PC-3 (cell line): ENCODE results near the gene LSR. TPM values are rescaled to one million over a fixed set of nuclear protein-coding genes. Genes with fewer than 3 reads are reported as not detected.

Experiments
- ATAC-seq: fragments of 200-7000 bp; cut with Tn5 transposase; 2 replicates; pipeline ENCODE4 v1.9.1; 2020; ENCODE audit warnings: mild to moderate bottlenecking, moderate library complexity
- BruUV-seq: library from RNA; stranded (reverse); fragments of 400-500 nt; replicated peaks from 2 replicates; lab custom pipeline; 2021; lab: Mats Ljungman, UMichigan
- CTCF ChIA-PET: fragments of 300-600 bp; sonication (Branson Sonifier 250); formaldehyde crosslinking; loops from one replicate; lab custom pipeline; 2022; ENCODE audit warnings: antibody characterized with exemption; lab: Charles Lee
- POLR2A ChIA-PET: fragments of 300-600 bp; sonication (Branson Sonifier 250); formaldehyde crosslinking; loops from one replicate; lab custom pipeline; 2022; ENCODE audit warnings: antibody characterized with exemption; ENCODE audit not compliant: unreplicated experiment; lab: Charles Lee
- DNase-seq: peaks from one replicate; pipeline ENCODE4 v3.0.0-alpha.2; 2015
- H2AFZ ChIP-seq: fragments of 300-600 bp; sonication (generic); 2 replicates; pipeline ENCODE4 v1.6.0; 2016; ENCODE audit warnings: antibody characterized with exemption, low read length
- H3F3A ChIP-seq: fragments of 300-600 bp; sonication (generic); one replicate; pipeline ENCODE4 v1.6.0; 2017; ENCODE audit warnings: antibody characterized with exemption, low read length, control low read depth, mild to moderate bottlenecking; ENCODE audit not compliant: unreplicated experiment
- H3K27ac ChIP-seq: fragments of 300-600 bp; sonication (generic); 2 replicates; pipeline ENCODE4 v1.5.1; 2016; ENCODE audit warnings: mild to moderate bottlenecking, low read length
- H3K27me3 ChIP-seq: fragments of 300-600 bp; sonication (generic); 2 replicates; pipeline ENCODE4 v1.6.1; 2016; ENCODE audit warnings: low read length, mixed read lengths
- H3K36me3 ChIP-seq: fragments of 300-600 bp; sonication (generic); 2 replicates; pipeline ENCODE4 v1.6.1; 2016; ENCODE audit warnings: low read depth, mixed run types, low read length, mixed read lengths
- H3K4me1 ChIP-seq: fragments of 300-600 bp; sonication (generic); 2 replicates; pipeline ENCODE4 v1.5.1; 2016; ENCODE audit warnings: low read length; ENCODE audit not compliant: insufficient read depth
- H3K4me2 ChIP-seq: fragments of 300-600 bp; sonication (generic); 2 replicates; pipeline ENCODE4 v1.6.0; 2016; ENCODE audit warnings: low read length
- H3K4me3 ChIP-seq: fragments of 300-600 bp; sonication (generic); 2 replicates; pipeline ENCODE4 v1.5.1; 2016; ENCODE audit warnings: mild to moderate bottlenecking, low read length, mixed read lengths
- H3K79me2 ChIP-seq: fragments of 300-600 bp; sonication (generic); 2 replicates; pipeline ENCODE4 v1.6.1; 2017; ENCODE audit warnings: low read length, mixed read lengths
- H3K9ac ChIP-seq: fragments of 300-600 bp; sonication (generic); 2 replicates; pipeline ENCODE4 v1.6.0; 2016; ENCODE audit warnings: mild to moderate bottlenecking, low read length
- H3K9me2 ChIP-seq: fragments of 300-600 bp; sonication (generic); replicated peaks from 2 replicates; pipeline ENCODE4 v1.6.1; 2016; ENCODE audit warnings: mixed run types, low read length, mixed read lengths
- H3K9me3 ChIP-seq: fragments of 300-600 bp; sonication (generic); 2 replicates; pipeline ENCODE4 v1.6.1; 2016; ENCODE audit warnings: low read length, mixed read lengths
- H4K20me1 ChIP-seq: fragments of 300-600 bp; sonication (generic); 2 replicates; pipeline ENCODE4 v1.6.1; 2016; ENCODE audit warnings: low read length, mixed read lengths
- CTCF ChIP-seq: fragments of 300-600 bp; sonication (generic); conservative IDR thresholded peaks from 2 replicates; pipeline ENCODE4 v1.5.1; 2017; ENCODE audit warnings: antibody characterized with exemption, low read depth, mild to moderate bottlenecking, low read length
- EZH2 ChIP-seq: fragments of 300-600 bp; sonication (generic); IDR thresholded peaks from one replicate; pipeline ENCODE4 v1.6.1; 2017; ENCODE audit warnings: antibody characterized with exemption, mild to moderate bottlenecking, low read length; ENCODE audit not compliant: unreplicated experiment
- EZH2phosphoT487 ChIP-seq: fragments of 300-600 bp; sonication (generic); IDR thresholded peaks from 2 replicates; pipeline ENCODE4 v1.6.1; 2018; ENCODE audit warnings: mild to moderate bottlenecking, antibody characterized with exemption, low read length, borderline replicate concordance
- intact Hi-C: fragments of 100-400 bp; cut with micrococcal nuclease; formaldehyde crosslinking; loops from 2 replicates; pipeline ENCODE4 v1.9.0; 2023
- total RNA-seq: library from RNA; depleted of rRNA; stranded (reverse); fragments of >200 nt; gene quantifications from 2 replicates; pipeline ENCODE4 v1.2.3, GENCODE V29; 2014

The LSR gene
- total RNA-seq, 1 experiment from 2014 or later, result 91.0 TPM

- intact Hi-C loops, result loop anchor here (10.0 kb wide), 1 partner anchor 96 kb away; the partner anchor contains the start of gene FXYD7
- no peaks in the 10 kb centered on the region for H4K20me1 ChIP-seq
- ATAC-seq, result no peak
Observed at GRCh38 chr19:35240327-35240726, 8.5 kb upstream of the LSR start.

GRCh38 chr19:35241417-35241816 lies 7.4 kb upstream of the LSR start:
- no peaks in the 10 kb centered on the region for H3K79me2 ChIP-seq
- intact Hi-C loops, result loop anchor here (10.0 kb wide), 1 partner anchor 97 kb away; the partner anchor contains the start of gene FXYD7
- no peaks in the 10 kb centered on the region for H3F3A ChIP-seq
- H3K27me3 ChIP-seq, result no peaks in the 10 kb centered on the region
- ATAC-seq, result no peak
- no peaks in the 10 kb centered on the region for H3K36me3 ChIP-seq
- no peak for DNase-seq
- H4K20me1 ChIP-seq, result no peaks in the 10 kb centered on the region
- no peak overlapping the region for H3K4me3 ChIP-seq
- H3K4me1 ChIP-seq, result no peaks in the 10 kb centered on the region
- no peak overlapping the region for H3K27ac ChIP-seq
- POLR2A ChIA-PET, result no interaction called here
- CTCF ChIA-PET, result no interaction called here
- H3K4me2 ChIP-seq, result no peak overlapping the region
- no peaks in the 10 kb centered on the region for H3K9me2 ChIP-seq
- BruUV-seq, result no TSS peak
- TF ChIP-seq CTCF (no peak), EZH2 (no peak), EZH2phosphoT487 (no peak)
- no peak overlapping the region for H3K9ac ChIP-seq
- H3K9me3 ChIP-seq, result no peaks in the 10 kb centered on the region
- no peak overlapping the region for H2AFZ ChIP-seq

More at GRCh38 chr19:35240327-35240726, 8.5 kb upstream of the LSR start:
- no peaks in the 10 kb centered on the region for H3K9me3 ChIP-seq
- H2AFZ ChIP-seq, result no peak overlapping the region
- no TSS peak for BruUV-seq
- no peak overlapping the region for H3K4me3 ChIP-seq
- POLR2A ChIA-PET, result no interaction called here
- no peak for TF ChIP-seq EZH2
- no peak for TF ChIP-seq CTCF
- TF ChIP-seq EZH2phosphoT487, result no peak
- H3K9ac ChIP-seq, result no peak overlapping the region
- no peaks in the 10 kb centered on the region for H3K4me1 ChIP-seq
- no peak overlapping the region for H3K4me2 ChIP-seq
- H3K9me2 ChIP-seq, result no peaks in the 10 kb centered on the region
- CTCF ChIA-PET, result no interaction called here
- no peaks in the 10 kb centered on the region for H3K36me3 ChIP-seq
- no peak overlapping the region for H3K27ac ChIP-seq
- H3K79me2 ChIP-seq, result no peaks in the 10 kb centered on the region
- H3K27me3 ChIP-seq, result no peaks in the 10 kb centered on the region
- H3F3A ChIP-seq, result no peaks in the 10 kb centered on the region
- DNase-seq, result no peak

- Histone ChIP-seq H3K27ac (0 out of 2 replicates have a peak overlapping the region, but pooled peaks have one; percentile 90), H3K4me2 (peak overlapping the region; percentile 86; the same call in 1 of the 2 replicates)
- intact Hi-C loops, result loop anchor here (10.0 kb wide), 1 partner anchor 102 kb away; the partner anchor contains the start of gene FXYD7
Observed at GRCh38 chr19:35246466-35247092, 2.2 kb upstream of the LSR start.

More at GRCh38 chr19:35246466-35247092, 2.2 kb upstream of the LSR start:
- POLR2A ChIA-PET, result no interaction called here
- no peak for TF ChIP-seq CTCF
- no peak for TF ChIP-seq EZH2
- TF ChIP-seq EZH2phosphoT487, result no peak
- Histone ChIP-seq H3K4me1 (peaks cover 14% of the 10 kb centered on the region), H3K9ac (0 out of 2 replicates have a peak overlapping the region, but pooled peaks have one; percentile 82), H3K36me3 (no peaks in the 10 kb centered on the region; the same call in 1 of the 2 replicates), H3K9me2 (no peaks in the 10 kb centered on the region), H3K9me3 (no peaks in the 10 kb centered on the region), H3K4me3 (no peak overlapping the region), H3F3A (no peaks in the 10 kb centered on the region), H3K79me2 (peaks cover 26% of the 10 kb centered on the region), H4K20me1 (no peaks in the 10 kb centered on the region; the same call in 1 of the 2 replicates), H2AFZ (no peak overlapping the region), H3K27me3 (no peaks in the 10 kb centered on the region)
- CTCF ChIA-PET, result no interaction called here
- BruUV-seq, result no TSS peak
- no peak for DNase-seq
- no peak for ATAC-seq
